HepG2 (cell line): ENCODE measurements around the gene COASY. TPM values are rescaled to one million over a fixed set of nuclear protein-coding genes. Genes with fewer than 3 reads are reported as not detected.

ENCODE experiments used
- ETS1 ChIP-seq: sonication (generic); formaldehyde crosslinking; IDR thresholded peaks from 2 replicates; pipeline ENCODE4 v1.4.0; 2020; ENCODE audit warnings: missing genetic modification reagents
- EZH2 ChIP-seq: conservative IDR thresholded peaks from 2 replicates; pipeline ENCODE4 v1.6.1; 2012; ENCODE audit warnings: mild to moderate bottlenecking, low read depth, low read length, moderate library complexity
- GATA4 ChIP-seq: sonication (generic); IDR thresholded peaks from 2 replicates; pipeline ENCODE4 v1.6.1; 2016; ENCODE audit warnings: antibody characterized with exemption, low read depth, borderline replicate concordance
- IKZF4 ChIP-seq: sonication (generic); formaldehyde crosslinking; IDR thresholded peaks from 2 replicates; pipeline ENCODE4 v1.5.1; 2020; ENCODE audit warnings: borderline replicate concordance, mild to moderate bottlenecking, low read depth, missing genetic modification reagents; ENCODE audit errors: not compliant biosample characterization
- IRX3 ChIP-seq: sonication (generic); formaldehyde crosslinking; IDR thresholded peaks from 2 replicates; pipeline ENCODE4 v1.8.1; 2023; ENCODE audit warnings: mild to moderate bottlenecking, low read depth, missing genetic modification reagents, borderline replicate concordance
- KDM3A ChIP-seq: IDR thresholded peaks from 2 replicates; pipeline ENCODE4 v1.6.1; 2018; ENCODE audit warnings: low read depth, missing compliant biosample characterization
- MAFK ChIP-seq, 2 experiments: IDR thresholded peaks in 1 of 2; conservative IDR thresholded peaks in 1 of 2; 2 replicates each; pipeline ENCODE4 v1.6.1; 2011; ENCODE audit warnings: improper control_type of control experiment in 2 of 2, low read length in 2 of 2
- PATZ1 ChIP-seq: sonication (generic); formaldehyde crosslinking; IDR thresholded peaks from 2 replicates; pipeline ENCODE4 v1.4.0; 2020; ENCODE audit warnings: missing genetic modification reagents
- PTBP1 ChIP-seq: fragments of 200-400 bp; formaldehyde crosslinking; IDR thresholded peaks from 2 replicates; pipeline ENCODE4 v1.6.1; 2018; ENCODE audit warnings: low read length, low read depth; ENCODE audit not compliant: poor library complexity, severe bottlenecking
- SMAD9 ChIP-seq: sonication (generic); formaldehyde crosslinking; IDR thresholded peaks from 2 replicates; pipeline ENCODE4 v1.5.1; 2020; ENCODE audit warnings: mild to moderate bottlenecking, missing genetic modification reagents
- SP2 ChIP-seq: sonication (generic); formaldehyde crosslinking; IDR thresholded peaks from 2 replicates; pipeline ENCODE4 v1.5.1; 2020; ENCODE audit warnings: mild to moderate bottlenecking, missing genetic modification reagents
- TEAD2 ChIP-seq: sonication (generic); formaldehyde crosslinking; IDR thresholded peaks from 2 replicates; pipeline ENCODE4 v1.9.0; 2021; ENCODE audit warnings: missing genetic modification reagents
- TOPORS ChIP-seq: sonication (generic); formaldehyde crosslinking; IDR thresholded peaks from 2 replicates; pipeline ENCODE4 v1.8.0; 2023; ENCODE audit warnings: mild to moderate bottlenecking, missing genetic modification reagents
- ZMYM2 ChIP-seq: sonication (generic); formaldehyde crosslinking; IDR thresholded peaks from 2 replicates; pipeline ENCODE4 v1.8.0; 2022; ENCODE audit warnings: mild to moderate bottlenecking, missing genetic modification reagents
- ZNF142 ChIP-seq: sonication (generic); formaldehyde crosslinking; IDR thresholded peaks from 2 replicates; pipeline ENCODE4 v1.4.0; 2020; ENCODE audit warnings: missing genetic modification reagents
- ZNF205 ChIP-seq: IDR thresholded peaks from 2 replicates; pipeline ENCODE4 v1.6.1; 2018; ENCODE audit warnings: missing biosample characterization, missing genetic modification reagents
- ZNF362 ChIP-seq: sonication (generic); formaldehyde crosslinking; IDR thresholded peaks from 2 replicates; pipeline ENCODE4 v1.4.0; 2020; ENCODE audit warnings: missing genetic modification reagents, mild to moderate bottlenecking, borderline replicate concordance
- ZNF367 ChIP-seq: sonication (generic); formaldehyde crosslinking; IDR thresholded peaks from 2 replicates; pipeline ENCODE4 v1.4.0; 2020; ENCODE audit warnings: missing genetic modification reagents, borderline replicate concordance
- ZNF563 ChIP-seq: sonication (generic); formaldehyde crosslinking; IDR thresholded peaks from 2 replicates; pipeline ENCODE4 v1.8.0; 2022; ENCODE audit warnings: mild to moderate bottlenecking, moderate library complexity, missing genetic modification reagents
- polyA plus RNA-seq, 8 experiments: library from polyadenylated mRNA; depleted of rRNA in 3 of 8; stranded (reverse) in 7 of 8; unstranded in 1 of 8; fragments of >200 nt; fragmentation: Illumina TruSeq in 4 of 8; extraction: Trizol in 4 of 8; gene quantifications; 2 replicates each; pipeline versions ENCODE4 v1.2.1 to v1.2.3, GENCODE V29; 2011 to 2016; ENCODE audit warnings: low read depth in 4 of 8, missing spikeins in 1 of 8, mixed read lengths in 1 of 8; ENCODE audit not compliant: insufficient read depth in 1 of 8
- total RNA-seq, 5 experiments: library from RNA; depleted of rRNA; stranded (reverse); fragments of >200 nt; fragmentation: Illumina TruSeq; extraction: Trizol; gene quantifications; 2 replicates each; pipeline ENCODE4 v1.2.3, GENCODE V29; 2016; ENCODE audit warnings: low read depth in 1 of 5

COASY gene
- total and polyA plus RNA-seq, 2 of the 13 experiments (the other 11 are each of a cell fraction or from before 2014, with no cell fraction given) = 90.7 to 125 TPM

GRCh38 chr17:42561897-42562387 is at the start of gene COASY (continued):
- TF ChIP-seq ZNF205 (CRISPR knock-in tag) (no peak; the same call in 1 of the 2 replicates), ZNF362 (CRISPR knock-in tag) (peak; percentile 1; the same call in 1 of the 2 replicates), ZNF142 (CRISPR knock-in tag) (no peak), KDM3A (CRISPR knock-in tag) (peak; percentile 17; the same call in 1 of the 2 replicates), TOPORS (peak; percentile 68; the same call in 1 of the 2 replicates), SMAD9 (no peak; the same call in 1 of the 2 replicates), EZH2 (no peak), ZMYM2 (CRISPR knock-in tag) (peak; percentile 90), IKZF4 (no peak), ETS1 (0 out of 2 replicates have a peak, but pooled peaks have one; percentile 39), PTBP1 (no peak), IRX3 (CRISPR knock-in tag) (no peak), PATZ1 (CRISPR knock-in tag) (peak; percentile 80), SP2 (CRISPR knock-in tag) (peak; percentile 55; the same call in 1 of the 2 replicates), TEAD2 (no peak), ZNF563 (0 out of 2 replicates have a peak, but pooled peaks have one; percentile 64), ZNF367 (peak; percentile 33; the same call in 1 of the 2 replicates), GATA4 (peak; percentile 57; the same call in 1 of the 2 replicates), MAFK (conservative IDR thresholded peaks at IDR 0.05 in 1 of 2, IDR thresholded peaks at IDR 0.05 in 1 of 2; ENCODE audit: low read length in 2 of 2) (0 out of 4 replicates have a peak, but pooled peaks of 1 of the 2 experiments have one; percentile 4)
